A549 (cell line): Measurements from ENCODE around the gene KCNN3.

Experiments
- CTCF ChIP-seq: fragments of >200 bp; sonication (Bioruptor Twin); formaldehyde crosslinking; IDR thresholded peaks from 3 replicates; pipeline ENCODE4 v1.5.1; 2016
- PBX3 ChIP-seq: IDR thresholded peaks from 2 replicates; pipeline ENCODE4 v1.6.1; 2012
- POLR2A ChIP-seq: IDR thresholded peaks from 2 replicates; pipeline ENCODE4 v1.6.1; 2012; ENCODE audit warnings: mild to moderate bottlenecking, low read length
- SREBF2 ChIP-seq: fragments of 450-650 bp; IDR thresholded peaks from 2 replicates; pipeline ENCODE4 v1.6.1; 2014; ENCODE audit warnings: mild to moderate bottlenecking, moderate library complexity
- USF2 ChIP-seq: fragments of 450-650 bp; IDR thresholded peaks from 2 replicates; pipeline ENCODE4 v1.6.1; 2014; ENCODE audit warnings: antibody characterized with exemption
- ZNF302 ChIP-seq: fragments of 250-450 bp; sonication (Bioruptor Pico); IDR thresholded peaks from 2 replicates; pipeline ENCODE4 v1.9.0; 2021; ENCODE audit warnings: inconsistent platforms, mild to moderate bottlenecking, moderate library complexity

- no peak for TF ChIP-seq POLR2A
- TF ChIP-seq SREBF2, result no peak
- TF ChIP-seq CTCF, result no peak
- no peak for TF ChIP-seq USF2
- TF ChIP-seq PBX3, result no peak
- no peak for TF ChIP-seq ZNF302 (CRISPR knock-in tag)
Observed at GRCh38 chr1:154736841-154737240, 133.2 kb downstream of the KCNN3 start.
